K562 (cell line): Measurements from ENCODE around the gene ANO1. TPM values are rescaled to one million over a fixed set of nuclear protein-coding genes. Genes with fewer than 3 reads are reported as not detected.

Experiments used
- CEBPG ChIP-seq, 3 experiments: fragments of 200-800 bp in 1 of 3; sonication (Bioruptor generic) in 1 of 3; sonication (generic) in 1 of 3; formaldehyde crosslinking in 1 of 3; IDR thresholded peaks in 2 of 3; conservative IDR thresholded peaks in 1 of 3; 2 replicates each; pipeline versions ENCODE4 v1.6.1 to v1.8.0; 2016 to 2022; ENCODE audit warnings: missing compliant biosample characterization in 2 of 3, missing genetic modification characterization in 2 of 3, mild to moderate bottlenecking in 1 of 3, missing genetic modification reagents in 1 of 3
- EHMT2 ChIP-seq: fragments of 450-650 bp; IDR thresholded peaks from 2 replicates; pipeline ENCODE4 v1.6.1; 2018; ENCODE audit warnings: antibody characterized with exemption
- HDAC2 ChIP-seq: fragments of 450-650 bp; IDR thresholded peaks from 2 replicates; pipeline ENCODE4 v1.6.1; 2016; ENCODE audit warnings: mild to moderate bottlenecking
- HOXB6 ChIP-seq: fragments of 250-450 bp; sonication (Bioruptor Pico); IDR thresholded peaks from 2 replicates; pipeline ENCODE4 v1.5.1; 2022; ENCODE audit warnings: mild to moderate bottlenecking, borderline replicate concordance
- ZBTB17 ChIP-seq: fragments of 450-650 bp; formaldehyde crosslinking; IDR thresholded peaks from 2 replicates; pipeline ENCODE4 v1.4.0; 2020; ENCODE audit warnings: mild to moderate bottlenecking
- ZNF347 ChIP-seq: fragments of 450-650 bp; formaldehyde crosslinking; IDR thresholded peaks from 2 replicates; pipeline ENCODE4 v1.4.0; 2020; ENCODE audit warnings: low read depth, mild to moderate bottlenecking, moderate library complexity
- polyA plus RNA-seq, 8 experiments: library from polyadenylated mRNA; depleted of rRNA in 4 of 8; stranded (reverse) in 5 of 8; unstranded in 3 of 8; fragments of >200 nt; fragmentation: Nextera tagmentation in 2 of 8; fragmentation: Illumina TruSeq in 1 of 8; extraction: Ambion mirVana in 2 of 8; extraction: Trizol in 1 of 8; gene quantifications; 2 replicates each; pipeline versions ENCODE4 v1.2.1 to v1.2.3, GENCODE V29; 2011 to 2014; ENCODE audit warnings: inconsistent platforms in 1 of 8, missing spikeins in 1 of 8
- total RNA-seq, 7 experiments: library from RNA; depleted of rRNA in 6 of 7; stranded (reverse); fragments of >200 nt in 6 of 7; fragmentation: Illumina TruSeq in 2 of 7; extraction: Trizol in 2 of 7; gene quantifications; 2 replicates each; pipeline versions ENCODE4 v1.2.1 to v1.2.3, GENCODE V29; 2011 to 2021; ENCODE audit warnings: low replicate concordance in 1 of 7
- TF ChIP-seq, protein P1 (sequence below), 2 experiments: fragments of 450-650 bp in 1 of 2; IDR thresholded peaks; 2 replicates each; pipeline ENCODE4 v1.6.1; 2011 to 2017; ENCODE audit warnings: low read depth in 2 of 2, antibody characterized with exemption in 1 of 2, borderline replicate concordance in 1 of 2, low read length in 1 of 2, mild to moderate bottlenecking in 1 of 2, mixed read lengths in 1 of 2; ENCODE audit not compliant: control insufficient read depth in 1 of 2
- TF ChIP-seq, protein P2 (sequence below): fragments of 450-650 bp; conservative IDR thresholded peaks from 2 replicates; pipeline ENCODE4 v1.6.1; 2016; ENCODE audit warnings: missing genetic modification characterization, low read depth, mild to moderate bottlenecking, control low read depth, missing compliant biosample characterization
- TF ChIP-seq, protein P3 (sequence below): fragments of 450-650 bp; formaldehyde crosslinking; IDR thresholded peaks from 2 replicates; pipeline ENCODE4 v1.4.0; 2022; ENCODE audit warnings: missing genetic modification characterization
- TF ChIP-seq, protein P4 (sequence below): fragments of 250-450 bp; sonication (Bioruptor Pico); IDR thresholded peaks from 2 replicates; pipeline ENCODE4 v1.8.0; 2021; ENCODE audit warnings: mild to moderate bottlenecking, moderate library complexity

ANO1 gene
- total and polyA plus RNA-seq, 9 of the 15 experiments (the other 6 are each of a cell fraction or from before 2014, with no cell fraction given) = not detected

DNA sequence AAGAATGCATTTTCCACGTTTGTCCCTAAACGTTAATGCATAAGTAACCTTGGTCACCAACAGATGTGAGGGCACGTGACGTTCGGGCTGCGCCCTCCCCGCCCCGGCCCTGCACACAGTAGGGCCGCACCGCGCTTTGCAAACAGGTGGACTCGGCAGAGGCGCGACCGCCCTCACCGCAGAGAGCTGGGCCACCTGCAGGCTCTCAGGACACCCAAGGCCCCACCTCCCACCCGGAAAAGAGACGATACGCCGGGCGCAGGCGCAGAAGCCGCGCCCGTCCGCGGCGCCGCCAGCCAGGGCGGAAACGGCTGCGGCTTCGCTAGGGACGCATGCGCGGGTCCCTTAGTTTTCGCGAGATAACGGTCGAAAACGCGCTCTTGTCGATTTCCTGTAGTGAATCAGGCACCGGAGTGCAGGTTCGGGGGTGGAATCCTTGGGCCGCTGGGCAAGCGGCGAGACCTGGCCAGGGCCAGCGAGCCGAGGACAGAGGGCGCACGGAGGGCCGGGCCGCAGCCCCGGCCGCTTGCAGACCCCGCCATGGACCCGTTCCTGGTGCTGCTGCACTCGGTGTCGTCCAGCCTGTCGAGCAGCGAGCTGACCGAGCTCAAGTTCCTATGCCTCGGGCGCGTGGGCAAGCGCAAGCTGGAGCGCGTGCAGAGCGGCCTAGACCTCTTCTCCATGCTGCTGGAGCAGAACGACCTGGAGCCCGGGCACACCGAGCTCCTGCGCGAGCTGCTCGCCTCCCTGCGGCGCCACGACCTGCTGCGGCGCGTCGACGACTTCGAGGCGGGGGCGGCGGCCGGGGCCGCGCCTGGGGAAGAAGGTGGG, 125.0 kb downstream of the ANO1 start, which contains the start of gene FADD (continued):
- TF ChIP-seq, protein P1, sequence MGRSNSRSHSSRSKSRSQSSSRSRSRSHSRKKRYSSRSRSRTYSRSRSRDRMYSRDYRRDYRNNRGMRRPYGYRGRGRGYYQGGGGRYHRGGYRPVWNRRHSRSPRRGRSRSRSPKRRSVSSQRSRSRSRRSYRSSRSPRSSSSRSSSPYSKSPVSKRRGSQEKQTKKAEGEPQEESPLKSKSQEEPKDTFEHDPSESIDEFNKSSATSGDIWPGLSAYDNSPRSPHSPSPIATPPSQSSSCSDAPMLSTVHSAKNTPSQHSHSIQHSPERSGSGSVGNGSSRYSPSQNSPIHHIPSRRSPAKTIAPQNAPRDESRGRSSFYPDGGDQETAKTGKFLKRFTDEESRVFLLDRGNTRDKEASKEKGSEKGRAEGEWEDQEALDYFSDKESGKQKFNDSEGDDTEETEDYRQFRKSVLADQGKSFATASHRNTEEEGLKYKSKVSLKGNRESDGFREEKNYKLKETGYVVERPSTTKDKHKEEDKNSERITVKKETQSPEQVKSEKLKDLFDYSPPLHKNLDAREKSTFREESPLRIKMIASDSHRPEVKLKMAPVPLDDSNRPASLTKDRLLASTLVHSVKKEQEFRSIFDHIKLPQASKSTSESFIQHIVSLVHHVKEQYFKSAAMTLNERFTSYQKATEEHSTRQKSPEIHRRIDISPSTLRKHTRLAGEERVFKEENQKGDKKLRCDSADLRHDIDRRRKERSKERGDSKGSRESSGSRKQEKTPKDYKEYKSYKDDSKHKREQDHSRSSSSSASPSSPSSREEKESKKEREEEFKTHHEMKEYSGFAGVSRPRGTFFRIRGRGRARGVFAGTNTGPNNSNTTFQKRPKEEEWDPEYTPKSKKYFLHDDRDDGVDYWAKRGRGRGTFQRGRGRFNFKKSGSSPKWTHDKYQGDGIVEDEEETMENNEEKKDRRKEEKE (IDR thresholded peaks at IDR 0.05; ENCODE audit: borderline replicate concordance in 1 of 2, control insufficient read depth in 1 of 2, low read depth in 2 of 2, low read length in 1 of 2) = no peak
- TF ChIP-seq ZNF347 (no peak), ZBTB17 (CRISPR knock-in tag) (no peak), HDAC2 (no peak), EHMT2 (no peak), HOXB6 (CRISPR knock-in tag) (no peak), CEBPG (CRISPR knock-in tag; IDR thresholded peaks at IDR 0.05) (no peak), CEBPG (tag; conservative IDR thresholded peaks at IDR 0.05 in 1 of 2, IDR thresholded peaks at IDR 0.05 in 1 of 2) (no peak)
- TF ChIP-seq, protein P2, sequence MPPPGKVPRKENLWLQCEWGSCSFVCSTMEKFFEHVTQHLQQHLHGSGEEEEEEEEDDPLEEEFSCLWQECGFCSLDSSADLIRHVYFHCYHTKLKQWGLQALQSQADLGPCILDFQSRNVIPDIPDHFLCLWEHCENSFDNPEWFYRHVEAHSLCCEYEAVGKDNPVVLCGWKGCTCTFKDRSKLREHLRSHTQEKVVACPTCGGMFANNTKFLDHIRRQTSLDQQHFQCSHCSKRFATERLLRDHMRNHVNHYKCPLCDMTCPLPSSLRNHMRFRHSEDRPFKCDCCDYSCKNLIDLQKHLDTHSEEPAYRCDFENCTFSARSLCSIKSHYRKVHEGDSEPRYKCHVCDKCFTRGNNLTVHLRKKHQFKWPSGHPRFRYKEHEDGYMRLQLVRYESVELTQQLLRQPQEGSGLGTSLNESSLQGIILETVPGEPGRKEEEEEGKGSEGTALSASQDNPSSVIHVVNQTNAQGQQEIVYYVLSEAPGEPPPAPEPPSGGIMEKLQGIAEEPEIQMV (tag) = no peak
- TF ChIP-seq, protein P3, sequence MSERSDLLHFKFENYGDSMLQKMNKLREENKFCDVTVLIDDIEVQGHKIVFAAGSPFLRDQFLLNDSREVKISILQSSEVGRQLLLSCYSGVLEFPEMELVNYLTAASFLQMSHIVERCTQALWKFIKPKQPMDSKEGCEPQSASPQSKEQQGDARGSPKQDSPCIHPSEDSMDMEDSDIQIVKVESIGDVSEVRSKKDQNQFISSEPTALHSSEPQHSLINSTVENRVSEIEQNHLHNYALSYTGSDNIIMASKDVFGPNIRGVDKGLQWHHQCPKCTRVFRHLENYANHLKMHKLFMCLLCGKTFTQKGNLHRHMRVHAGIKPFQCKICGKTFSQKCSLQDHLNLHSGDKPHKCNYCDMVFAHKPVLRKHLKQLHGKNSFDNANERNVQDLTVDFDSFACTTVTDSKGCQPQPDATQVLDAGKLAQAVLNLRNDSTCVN = no peak
- TF ChIP-seq, protein P4, sequence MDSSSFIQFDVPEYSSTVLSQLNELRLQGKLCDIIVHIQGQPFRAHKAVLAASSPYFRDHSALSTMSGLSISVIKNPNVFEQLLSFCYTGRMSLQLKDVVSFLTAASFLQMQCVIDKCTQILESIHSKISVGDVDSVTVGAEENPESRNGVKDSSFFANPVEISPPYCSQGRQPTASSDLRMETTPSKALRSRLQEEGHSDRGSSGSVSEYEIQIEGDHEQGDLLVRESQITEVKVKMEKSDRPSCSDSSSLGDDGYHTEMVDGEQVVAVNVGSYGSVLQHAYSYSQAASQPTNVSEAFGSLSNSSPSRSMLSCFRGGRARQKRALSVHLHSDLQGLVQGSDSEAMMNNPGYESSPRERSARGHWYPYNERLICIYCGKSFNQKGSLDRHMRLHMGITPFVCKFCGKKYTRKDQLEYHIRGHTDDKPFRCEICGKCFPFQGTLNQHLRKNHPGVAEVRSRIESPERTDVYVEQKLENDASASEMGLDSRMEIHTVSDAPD (CRISPR knock-in tag) = no peak
